OCI-LY3 (cell line): ENCODE measurements around the gene IFNLR1.

Source experiments
- H2AFZ ChIP-seq: fragments of 200-600, 300-600 bp; shearing (Covaris generic); 2 replicates; pipeline ENCODE4 v1.6.0; 2014; ENCODE audit warnings: antibody characterized with exemption, low read depth, low read length
- H3K27ac ChIP-seq: fragments of 200-600, 300-600 bp; sonication (generic); 2 replicates; pipeline ENCODE4 v1.5.1; 2014; ENCODE audit warnings: mild to moderate bottlenecking, low read length, moderate library complexity, mixed read lengths
- H3K27me3 ChIP-seq: fragments of 200-600, 300-600 bp; sonication (generic); 2 replicates; pipeline ENCODE4 v1.6.1; 2014; ENCODE audit warnings: low read depth, low read length, mixed read lengths
- H3K36me3 ChIP-seq: fragments of 200-600, 300-600 bp; sonication (generic); replicated peaks from 2 replicates; pipeline ENCODE3; 2014; ENCODE audit warnings: low read depth, low read length, mixed read lengths
- H3K4me1 ChIP-seq: fragments of 300-600, 200-600 bp; sonication (generic); 2 replicates; pipeline ENCODE4 v1.6.1; 2014; ENCODE audit warnings: low read length, mixed read lengths
- H3K4me2 ChIP-seq: fragments of 200-600, 300-600 bp; sonication (generic); 2 replicates; pipeline ENCODE4 v1.6.1; 2014; ENCODE audit warnings: low read length, mixed read lengths
- H3K4me3 ChIP-seq: fragments of 300-600, 200-600 bp; sonication (generic); 2 replicates; pipeline ENCODE4 v1.5.1; 2014; ENCODE audit warnings: antibody characterized with exemption, mild to moderate bottlenecking, low read length, moderate library complexity
- H3K79me2 ChIP-seq: fragments of 300-600, 200-600 bp; shearing (Covaris generic); 2 replicates; pipeline ENCODE4 v1.6.1; 2014; ENCODE audit warnings: mild to moderate bottlenecking, low read length, mixed read lengths
- H3K9ac ChIP-seq: fragments of 300-600, 200-600 bp; shearing (Covaris generic); 2 replicates; pipeline ENCODE4 v1.6.0; 2014; ENCODE audit warnings: mild to moderate bottlenecking, low read length, moderate library complexity
- H3K9me3 ChIP-seq: fragments of 200-600, 300-600 bp; shearing (Covaris generic); 2 replicates; pipeline ENCODE4 v1.6.1; 2014; ENCODE audit warnings: low read length, mixed read lengths; ENCODE audit not compliant: insufficient read depth
- H4K20me1 ChIP-seq: fragments of 200-600, 300-600 bp; sonication (generic); 2 replicates; pipeline ENCODE4 v1.6.1; 2016; ENCODE audit warnings: low read length, mixed read lengths; ENCODE audit not compliant: insufficient read depth
- CTCF ChIP-seq: fragments of 200-600, 300-600 bp; sonication (generic); IDR thresholded peaks from 2 replicates; pipeline ENCODE4 v1.5.1; 2014; ENCODE audit warnings: antibody characterized with exemption, low read length, low read depth
- EZH2phosphoT487 ChIP-seq: fragments of 200-600 bp; shearing (Covaris generic); IDR thresholded peaks from 2 replicates; pipeline ENCODE4 v1.6.1; 2018; ENCODE audit warnings: antibody characterized with exemption, mixed run types, low read depth

The IFNLR1 gene

GRCh38 chr1:24216276-24217074, 29.4 kb upstream of the IFNLR1 start:
- Histone ChIP-seq H3K27ac (no peak overlapping the region), H3K4me1 (no peaks in the 10 kb centered on the region), H3K4me3 (no peak overlapping the region), H3K36me3 (no peaks in the 10 kb centered on the region), H2AFZ (no peak overlapping the region), H3K27me3 (no peaks in the 10 kb centered on the region), H3K79me2 (no peaks in the 10 kb centered on the region), H4K20me1 (no peaks in the 10 kb centered on the region), H3K9me3 (0 out of 2 replicates have a peak, but pooled peaks cover 3% of the 10 kb centered on the region), H3K9ac (no peak overlapping the region), H3K4me2 (no peak overlapping the region)
- TF ChIP-seq EZH2phosphoT487: no peak
- TF ChIP-seq CTCF: no peak

- Histone ChIP-seq H2AFZ (no peak overlapping the region), H3K4me3 (no peak overlapping the region), H3K4me1 (no peaks in the 10 kb centered on the region), H3K27ac (no peak overlapping the region), H4K20me1 (no peaks in the 10 kb centered on the region), H3K36me3 (peaks cover 8% of the 10 kb centered on the region), H3K4me2 (no peak overlapping the region), H3K9ac (no peak overlapping the region), H3K9me3 (0 out of 2 replicates have a peak, but pooled peaks cover 3% of the 10 kb centered on the region), H3K79me2 (no peaks in the 10 kb centered on the region), H3K27me3 (no peaks in the 10 kb centered on the region)
- TF ChIP-seq EZH2phosphoT487 (no peak), CTCF (no peak)
These were observed 28.2 kb upstream of the IFNLR1 start for GRCh38 chr1:24215226-24215814.

GRCh38 chr1:24212376-24212775, 25.3 kb upstream of the IFNLR1 start:
- H3K4me1 ChIP-seq: no peaks in the 10 kb centered on the region
- no peak overlapping the region for H3K4me2 ChIP-seq
- TF ChIP-seq CTCF: no peak
- no peak for TF ChIP-seq EZH2phosphoT487
- no peaks in the 10 kb centered on the region for H4K20me1 ChIP-seq
- H3K4me3 ChIP-seq: no peak overlapping the region
- H2AFZ ChIP-seq: no peak overlapping the region
- no peak overlapping the region for H3K9ac ChIP-seq
- H3K79me2 ChIP-seq: no peaks in the 10 kb centered on the region
- H3K27me3 ChIP-seq: no peaks in the 10 kb centered on the region
- H3K27ac ChIP-seq: no peak overlapping the region
- H3K36me3 ChIP-seq: peaks cover 11% of the 10 kb centered on the region
- H3K9me3 ChIP-seq: 0 out of 2 replicates have a peak, but pooled peaks cover 3% of the 10 kb centered on the region

GRCh38 chr1:24210195-24210627, 23.1 kb upstream of the IFNLR1 start:
- H3K36me3 ChIP-seq: peaks cover 11% of the 10 kb centered on the region

More at GRCh38 chr1:24210195-24210627, 23.1 kb upstream of the IFNLR1 start:
- no peak overlapping the region for H3K4me2 ChIP-seq
- no peaks in the 10 kb centered on the region for H3K79me2 ChIP-seq
- no peak overlapping the region for H3K9ac ChIP-seq
- H2AFZ ChIP-seq: no peak overlapping the region
- H3K4me1 ChIP-seq: no peaks in the 10 kb centered on the region
- H3K9me3 ChIP-seq: 0 out of 2 replicates have a peak, but pooled peaks cover 3% of the 10 kb centered on the region
- no peaks in the 10 kb centered on the region for H3K27me3 ChIP-seq
- TF ChIP-seq EZH2phosphoT487: no peak
- H4K20me1 ChIP-seq: no peaks in the 10 kb centered on the region
- H3K4me3 ChIP-seq: no peak overlapping the region
- H3K27ac ChIP-seq: no peak overlapping the region
